HCT116 (cell line): Measurements from ENCODE around the gene BTBD9. TPM values are rescaled to one million over a fixed set of nuclear protein-coding genes. Genes with fewer than 3 reads are reported as not detected.

ENCODE experiments used
- ATAC-seq: fragments of 200-7000 bp; cut with Tn5 transposase; 2 replicates; pipeline ENCODE4 v1.9.1; 2020; ENCODE audit warnings: mild to moderate bottlenecking, moderate library complexity
- BruUV-seq: library from RNA; stranded (reverse); fragments of 400-500 nt; replicated peaks from 2 replicates; lab custom pipeline; 2021; lab: Mats Ljungman, UMichigan
- CTCF ChIA-PET: fragments of 300-600 bp; sonication (Branson Sonifier 250); formaldehyde crosslinking; loops from one replicate; lab custom pipeline; 2021; ENCODE audit warnings: antibody characterized with exemption; lab: Charles Lee
- POLR2A ChIA-PET: fragments of 300-600, 350-600 bp; sonication (Branson Sonifier 250); formaldehyde crosslinking; loops from one replicate; lab custom pipeline; 2021; ENCODE audit warnings: antibody characterized with exemption; lab: Charles Lee
- RAD21 ChIA-PET, 2 experiments: fragments of 300-600 bp; sonication (Branson Sonifier 250); formaldehyde crosslinking; loops; one replicate each; lab custom pipeline; 2023; ENCODE audit warnings: low total read pairs in 2 of 2; ENCODE audit not compliant: uncharacterized antibody in 2 of 2, unreplicated experiment in 2 of 2, low non-redundant PET in 1 of 2; lab: Charles Lee
- DNase-seq: peaks from one replicate; pipeline ENCODE4 v3.0.0-alpha.2; 2010; ENCODE audit warnings: low read depth, low spot score
- H2AFZ ChIP-seq: fragments of 200-600 bp; shearing (Covaris generic), sonication (generic); 2 replicates; pipeline ENCODE4 v1.6.1; 2017; ENCODE audit warnings: low read depth, mixed run types, mixed read lengths, antibody characterized with exemption, low read length; ENCODE audit not compliant: poor library complexity, severe bottlenecking
- H3K27ac ChIP-seq: 2 replicates; pipeline ENCODE4 v1.5.1; 2012; ENCODE audit warnings: low read depth, low read length
- H3K27me3 ChIP-seq: fragments of 200-600 bp; sonication (generic); 2 replicates; pipeline ENCODE4 v1.6.1; 2016; ENCODE audit warnings: mixed run types, low read length, mixed read lengths; ENCODE audit not compliant: insufficient read depth
- H3K36me3 ChIP-seq, 2 experiments: fragments of 200-500 bp in 1 of 2; fragments of 200-600 bp in 1 of 2; sonication (Bioruptor generic) in 1 of 2; sonication (generic) in 1 of 2; 2 replicates each; pipeline versions ENCODE4 v1.5.1 to v1.6.1; 2014 to 2016; ENCODE audit warnings: low read length in 2 of 2, inconsistent platforms in 1 of 2, mixed read lengths in 1 of 2, mixed run types in 1 of 2; ENCODE audit not compliant: insufficient read depth in 2 of 2, control insufficient read depth in 1 of 2
- H3K4me1 ChIP-seq, 2 experiments: fragments of 200-600 bp in 1 of 2; sonication (generic) in 1 of 2; 2 replicates each; pipeline versions ENCODE4 v1.5.1 to v1.6.1; 2012 to 2017; ENCODE audit warnings: low read length in 2 of 2, inconsistent platforms in 1 of 2, mild to moderate bottlenecking in 1 of 2, mixed read lengths in 1 of 2, mixed run types in 1 of 2, moderate library complexity in 1 of 2; ENCODE audit not compliant: insufficient read depth in 2 of 2, control insufficient read depth in 1 of 2
- H3K4me2 ChIP-seq: fragments of 200-600 bp; sonication (generic); 2 replicates; pipeline ENCODE4 v1.6.1; 2017; ENCODE audit warnings: mixed run types, low read length, mixed read lengths
- H3K4me3 ChIP-seq, 2 experiments: fragments of 200-600 bp in 1 of 2; sonication (generic) in 1 of 2; replicated peaks in 1 of 2; 2 replicates each; pipeline ENCODE4 v1.5.1; 2011 to 2016; ENCODE audit warnings: low read length in 2 of 2, control low read depth in 1 of 2, low read depth in 1 of 2, mild to moderate bottlenecking in 1 of 2, mixed read lengths in 1 of 2, mixed run types in 1 of 2
- H3K79me2 ChIP-seq: fragments of 200-600 bp; sonication (generic); 2 replicates; pipeline ENCODE4 v1.6.1; 2017; ENCODE audit warnings: mild to moderate bottlenecking, mixed run types, low read length, moderate library complexity, mixed read lengths; ENCODE audit not compliant: insufficient read depth
- H3K9ac ChIP-seq: fragments of 200-600 bp; sonication (generic); 2 replicates; pipeline ENCODE4 v1.6.1; 2016; ENCODE audit warnings: low read length, mixed read lengths
- H3K9me2 ChIP-seq: fragments of 200-600 bp; sonication (generic), shearing (Covaris generic); 2 replicates; pipeline ENCODE4 v1.6.1; 2017; ENCODE audit warnings: mixed run types, mild to moderate bottlenecking, moderate library complexity; ENCODE audit not compliant: insufficient read depth
- H3K9me3 ChIP-seq, 2 experiments: fragments of 200-500 bp in 1 of 2; fragments of 200-600 bp in 1 of 2; sonication (Bioruptor generic) in 1 of 2; sonication (generic) in 1 of 2; 2 replicates each; pipeline ENCODE4 v1.6.1; 2014 to 2017; ENCODE audit warnings: low read length in 2 of 2, mixed read lengths in 2 of 2, inconsistent platforms in 1 of 2, low read depth in 1 of 2, mild to moderate bottlenecking in 1 of 2, mixed run types in 1 of 2, moderate library complexity in 1 of 2; ENCODE audit not compliant: control insufficient read depth in 1 of 2, insufficient read depth in 1 of 2
- H4K20me1 ChIP-seq: fragments of 200-600 bp; sonication (generic), shearing (Covaris generic); 2 replicates; pipeline ENCODE4 v1.6.1; 2017; ENCODE audit warnings: mixed run types, mild to moderate bottlenecking, moderate library complexity; ENCODE audit not compliant: insufficient read depth
- CBX3 ChIP-seq: IDR thresholded peaks from 2 replicates; pipeline ENCODE4 v1.6.1; 2012; ENCODE audit warnings: low read depth
- CEBPB ChIP-seq: IDR thresholded peaks from 2 replicates; pipeline ENCODE4 v1.6.1; 2012; ENCODE audit warnings: low read depth
- EGR1 ChIP-seq: IDR thresholded peaks from 2 replicates; pipeline ENCODE4 v1.6.1; 2012; ENCODE audit warnings: low read depth
- SRF ChIP-seq: IDR thresholded peaks from 2 replicates; pipeline ENCODE4 v1.6.1; 2012; ENCODE audit warnings: low read depth
- YY1 ChIP-seq: IDR thresholded peaks from 2 replicates; pipeline ENCODE4 v1.6.1; 2011; ENCODE audit warnings: low read length, low read depth, moderate library complexity, mild to moderate bottlenecking; ENCODE audit not compliant: insufficient replicate concordance; ENCODE audit errors: extremely low read depth
- intact Hi-C: fragments of 100-400 bp; cut with micrococcal nuclease; formaldehyde crosslinking; loops from 2 replicates; pipeline ENCODE4 v1.10.0; 2022
- total RNA-seq: library from RNA; stranded (reverse); gene quantifications from one replicate; pipeline ENCODE4 v1.2.1, GENCODE V29; 2021; ENCODE audit not compliant: unreplicated experiment
- TF ChIP-seq, protein P1 (sequence below), 3 experiments: fragments of 200-600 bp in 1 of 3; sonication (generic) in 1 of 3; IDR thresholded peaks in 2 of 3; conservative IDR thresholded peaks in 1 of 3; 2 replicates each; pipeline ENCODE4 v1.5.1; 2012 to 2017; ENCODE audit warnings: low read depth in 2 of 3, low read length in 2 of 3, antibody characterized with exemption in 1 of 3, borderline replicate concordance in 1 of 3, control low read depth in 1 of 3, mild to moderate bottlenecking in 1 of 3, mixed read lengths in 1 of 3, mixed run types in 1 of 3, moderate library complexity in 1 of 3; ENCODE audit not compliant: insufficient read depth in 1 of 3
- TF ChIP-seq, protein P2 (sequence below): IDR thresholded peaks from 2 replicates; pipeline ENCODE4 v1.6.1; 2012

BTBD9 gene
- total RNA-seq, 1 experiment from 2014 or later, result 10.9 TPM

DNA sequence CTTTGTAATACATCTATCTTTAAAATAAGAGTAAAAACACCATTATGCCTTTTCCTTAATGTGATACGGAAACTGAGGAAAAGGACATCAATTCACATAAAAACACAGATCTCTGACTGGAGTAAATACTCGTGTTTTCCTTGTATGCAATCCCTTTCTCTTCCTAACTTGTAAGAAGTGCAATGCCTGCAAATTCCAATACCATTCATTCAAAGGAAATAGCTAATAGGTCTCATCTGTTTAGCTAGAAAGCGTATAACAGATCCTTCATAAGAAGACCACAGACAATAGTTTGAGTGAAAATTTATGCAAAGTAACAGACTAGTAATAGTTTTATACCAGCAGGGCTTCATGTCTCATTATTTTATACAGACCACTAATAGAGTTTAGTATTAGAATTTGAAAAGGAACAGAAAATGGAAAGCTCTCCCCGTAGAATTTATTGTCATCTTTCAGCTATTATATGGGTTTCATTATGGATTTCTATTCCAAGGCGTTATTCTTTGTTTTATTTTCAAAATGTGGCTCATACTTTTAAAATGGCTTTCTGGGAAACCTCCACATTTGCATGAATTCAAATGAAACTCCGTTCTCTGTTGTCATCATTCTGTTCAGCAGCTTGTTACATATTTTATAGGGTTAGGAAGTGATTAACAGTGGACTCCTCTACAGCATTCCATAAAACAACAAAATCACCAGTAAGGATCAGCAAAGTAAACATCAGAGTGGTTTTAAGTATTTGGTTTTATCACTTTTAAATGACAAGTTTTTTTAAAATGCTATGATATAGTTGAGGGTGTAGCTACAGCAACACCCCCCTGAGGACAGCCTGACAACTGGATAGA, 186.7 kb downstream of the BTBD9 start:
- no peaks in the 10 kb centered on the region for H3K9me2 ChIP-seq
- no peaks in the 10 kb centered on the region for H3K79me2 ChIP-seq
- no TSS peak for BruUV-seq
- H2AFZ ChIP-seq, result no peak overlapping the region
- H4K20me1 ChIP-seq, result no peaks in the 10 kb centered on the region
- TF ChIP-seq, protein P1, sequence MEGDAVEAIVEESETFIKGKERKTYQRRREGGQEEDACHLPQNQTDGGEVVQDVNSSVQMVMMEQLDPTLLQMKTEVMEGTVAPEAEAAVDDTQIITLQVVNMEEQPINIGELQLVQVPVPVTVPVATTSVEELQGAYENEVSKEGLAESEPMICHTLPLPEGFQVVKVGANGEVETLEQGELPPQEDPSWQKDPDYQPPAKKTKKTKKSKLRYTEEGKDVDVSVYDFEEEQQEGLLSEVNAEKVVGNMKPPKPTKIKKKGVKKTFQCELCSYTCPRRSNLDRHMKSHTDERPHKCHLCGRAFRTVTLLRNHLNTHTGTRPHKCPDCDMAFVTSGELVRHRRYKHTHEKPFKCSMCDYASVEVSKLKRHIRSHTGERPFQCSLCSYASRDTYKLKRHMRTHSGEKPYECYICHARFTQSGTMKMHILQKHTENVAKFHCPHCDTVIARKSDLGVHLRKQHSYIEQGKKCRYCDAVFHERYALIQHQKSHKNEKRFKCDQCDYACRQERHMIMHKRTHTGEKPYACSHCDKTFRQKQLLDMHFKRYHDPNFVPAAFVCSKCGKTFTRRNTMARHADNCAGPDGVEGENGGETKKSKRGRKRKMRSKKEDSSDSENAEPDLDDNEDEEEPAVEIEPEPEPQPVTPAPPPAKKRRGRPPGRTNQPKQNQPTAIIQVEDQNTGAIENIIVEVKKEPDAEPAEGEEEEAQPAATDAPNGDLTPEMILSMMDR (IDR thresholded peaks at IDR 0.05 in 2 of 3, conservative IDR thresholded peaks at IDR 0.05 in 1 of 3; ENCODE audit: borderline replicate concordance in 1 of 3, insufficient read depth in 1 of 3, low read depth in 2 of 3, low read length in 2 of 3), result no peak
- TF ChIP-seq CEBPB (no peak), YY1 (no peak), EGR1 (no peak), CBX3 (no peak), SRF (no peak)
- TF ChIP-seq, protein P2, sequence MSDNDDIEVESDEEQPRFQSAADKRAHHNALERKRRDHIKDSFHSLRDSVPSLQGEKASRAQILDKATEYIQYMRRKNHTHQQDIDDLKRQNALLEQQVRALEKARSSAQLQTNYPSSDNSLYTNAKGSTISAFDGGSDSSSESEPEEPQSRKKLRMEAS, result no peak
- ChIA-PET CTCF (no interaction called here), RAD21 (no interaction called here), POLR2A (no interaction called here)
- H3K9me3 ChIP-seq, result no peaks in the 10 kb centered on the region
- no peak overlapping the region for H3K9ac ChIP-seq
- H3K4me2 ChIP-seq, result no peak overlapping the region
- no peaks in the 10 kb centered on the region for H3K36me3 ChIP-seq
- H3K4me1 ChIP-seq, result no peaks in the 10 kb centered on the region
- no peak overlapping the region for H3K27ac ChIP-seq
- DNase-seq (no peak), ATAC-seq (no peak)
- intact Hi-C loops, result no loop called here
- H3K4me3 ChIP-seq, result no peak overlapping the region
- H3K27me3 ChIP-seq, result no peaks in the 10 kb centered on the region
